ENCODE measurements around the gene MYH7.

Gene MYH7

DNA sequence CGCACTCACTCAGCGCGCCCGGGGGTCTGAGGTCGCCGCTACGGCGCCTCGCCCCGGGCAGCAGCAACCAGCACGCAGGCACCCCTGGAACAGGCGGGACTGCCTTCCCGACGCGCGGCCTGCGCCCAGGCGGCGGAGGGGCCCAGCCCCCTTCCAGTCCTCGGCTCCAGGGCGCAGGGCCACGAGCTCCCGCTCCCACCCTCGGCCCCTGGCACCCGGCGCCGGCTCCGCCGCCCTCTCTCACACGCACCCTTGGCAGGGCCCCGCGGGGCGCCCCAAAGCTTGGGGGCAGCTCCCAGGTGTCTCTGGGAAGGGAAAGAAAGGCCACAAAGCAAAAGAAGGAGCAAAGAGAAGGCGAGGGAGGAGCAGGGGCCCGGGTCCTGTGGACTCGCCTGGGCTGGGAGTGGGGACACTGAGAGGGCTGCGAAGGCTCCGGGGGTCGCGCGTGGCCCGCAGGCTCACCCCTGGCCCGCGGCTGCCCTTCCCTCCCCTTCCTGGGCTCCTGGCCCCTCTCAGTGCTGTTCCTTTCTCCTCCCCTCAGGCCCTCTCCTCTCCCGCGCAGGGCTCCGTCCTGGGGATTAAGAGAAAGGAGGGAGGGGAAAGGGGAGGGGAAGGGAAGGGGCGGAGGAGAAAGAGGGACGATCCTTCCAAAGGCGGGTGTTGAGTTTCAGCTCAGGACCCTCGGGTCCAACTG, 69.6 kb downstream of the MYH7 start:
- peak; percentile 63 for DNase-seq

GRCh38 chr14:23365036-23365731, 70.3 kb downstream of the MYH7 start, which contains the start of gene EFS:
EFS (minus strand) TSS chr14:23365172; CDS start chr14:23365025, 147 bp downstream.
- DNase-seq, result no peak

GRCh38 chr14:23364164-23365035, 71.1 kb downstream of the MYH7 start:
- no peak for DNase-seq

Data from NCI-H1436 (cell line).